Measurements from ENCODE around the gene RUNX1.

The RUNX1 gene

DNA sequence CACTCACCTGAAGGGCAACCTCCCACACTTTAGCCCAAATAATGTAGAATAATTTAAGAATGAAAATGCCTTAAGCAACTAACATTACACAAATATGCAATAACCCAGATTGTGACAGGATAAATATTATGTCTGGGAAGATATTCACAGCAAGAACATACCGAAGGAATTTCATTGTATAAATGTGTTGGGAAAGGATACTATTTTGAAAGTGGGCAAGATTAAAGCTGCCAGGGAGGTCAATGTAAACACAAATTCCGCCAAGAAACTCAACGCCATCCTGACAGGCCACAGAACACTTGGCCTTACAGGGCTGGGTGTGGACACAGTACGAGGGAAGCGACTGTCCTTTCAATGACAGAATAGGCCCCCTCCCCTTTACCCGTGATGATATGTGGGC, 173.3 kb downstream of the RUNX1 start:
- FAIRE-seq (no peak), DNase-seq (ENCODE audit: insufficient read length, low spot score) (no peak)
- TF ChIP-seq POLR2A (IDR thresholded peaks at IDR 0.05; ENCODE audit: low read depth, low read length) = no peak

DNA sequence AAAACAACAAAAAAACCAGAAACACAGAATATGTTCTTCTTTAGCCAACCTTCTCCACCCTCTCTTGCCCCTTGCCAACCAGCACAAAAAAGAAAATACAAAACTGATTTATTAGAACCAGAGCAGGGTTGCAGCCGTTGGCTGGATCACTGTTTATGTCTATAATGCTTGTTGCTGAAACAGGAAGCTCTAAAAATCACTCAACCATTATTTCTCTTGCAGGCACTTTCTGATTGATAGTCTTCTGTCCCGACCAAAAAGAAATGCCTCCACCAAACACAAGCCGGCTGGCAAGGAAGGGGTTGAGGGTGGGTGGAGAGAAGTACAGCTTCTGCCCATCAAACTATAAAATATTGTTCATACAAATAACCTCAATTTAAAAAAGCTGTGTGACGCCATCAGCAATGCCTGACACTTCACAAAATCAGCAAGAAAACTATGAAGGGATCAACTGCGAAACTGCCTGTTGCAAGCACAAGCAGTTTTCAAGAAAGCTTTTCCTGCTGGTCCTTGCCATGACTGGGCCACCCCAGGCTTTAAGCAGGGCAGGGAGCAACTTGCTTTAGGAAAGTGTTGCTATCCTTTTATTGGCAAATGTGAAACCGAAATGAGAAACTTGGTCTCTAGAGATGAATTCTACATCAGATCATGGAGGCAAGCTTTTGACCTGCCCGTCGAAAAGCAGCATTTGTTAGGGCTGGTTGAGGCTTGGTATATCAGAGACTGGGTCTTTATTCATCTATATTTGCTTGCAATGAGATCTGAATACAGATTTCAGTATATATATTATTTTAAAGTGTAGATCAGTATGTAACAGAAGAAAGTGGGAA, 174.2 kb downstream of the RUNX1 start:
- no peak for TF ChIP-seq POLR2A (IDR thresholded peaks at IDR 0.05; ENCODE audit: low read depth, low read length)
- DNase-seq (ENCODE audit: insufficient read length, low spot score) (no peak), FAIRE-seq (no peak)

DNA sequence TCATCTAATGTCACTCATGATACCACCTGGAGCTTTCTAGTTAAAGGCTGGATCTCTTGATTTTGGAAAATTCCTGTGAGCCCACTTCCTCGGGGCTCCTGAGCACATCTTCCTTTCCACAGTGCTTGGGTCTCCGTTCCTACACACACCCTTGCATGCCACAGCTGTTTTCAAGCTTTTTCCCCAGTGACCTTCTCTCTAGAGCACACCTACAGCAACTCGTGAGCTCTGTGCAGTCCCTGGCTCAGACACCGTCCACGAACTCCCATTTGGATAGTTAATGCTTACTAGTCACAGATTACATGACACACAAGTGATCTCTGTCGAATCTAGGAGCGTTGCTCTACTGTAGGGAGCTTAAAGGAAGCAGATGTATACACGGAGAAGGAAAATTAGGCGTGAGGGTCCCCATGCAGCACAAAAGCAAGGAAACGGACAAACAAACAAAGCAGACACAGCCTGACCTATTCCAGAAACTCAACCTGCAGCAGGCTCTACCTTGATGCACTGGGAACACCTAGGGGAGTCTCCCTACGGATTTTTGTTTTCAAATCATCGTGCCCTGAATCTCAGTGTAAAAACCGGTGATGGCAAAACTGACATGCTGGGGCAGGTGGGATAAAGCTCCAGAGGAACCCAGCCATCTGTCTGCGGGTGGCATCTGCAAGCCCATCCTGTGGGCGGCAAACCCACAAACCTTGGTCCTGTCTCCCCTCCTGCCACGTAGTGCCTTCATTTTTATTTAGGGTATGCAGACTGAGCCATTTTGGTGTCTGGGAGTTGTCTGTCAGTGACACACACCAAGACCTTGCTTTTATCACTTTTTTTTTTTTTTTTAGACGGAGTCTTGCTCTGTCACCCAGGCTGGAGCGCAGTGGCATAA, 177.8 kb downstream of the RUNX1 start:
- DNase-seq (ENCODE audit: insufficient read length, low spot score) = no peak
- FAIRE-seq = no peak
- TF ChIP-seq POLR2A (IDR thresholded peaks at IDR 0.05; ENCODE audit: low read depth, low read length) = no peak

DNA sequence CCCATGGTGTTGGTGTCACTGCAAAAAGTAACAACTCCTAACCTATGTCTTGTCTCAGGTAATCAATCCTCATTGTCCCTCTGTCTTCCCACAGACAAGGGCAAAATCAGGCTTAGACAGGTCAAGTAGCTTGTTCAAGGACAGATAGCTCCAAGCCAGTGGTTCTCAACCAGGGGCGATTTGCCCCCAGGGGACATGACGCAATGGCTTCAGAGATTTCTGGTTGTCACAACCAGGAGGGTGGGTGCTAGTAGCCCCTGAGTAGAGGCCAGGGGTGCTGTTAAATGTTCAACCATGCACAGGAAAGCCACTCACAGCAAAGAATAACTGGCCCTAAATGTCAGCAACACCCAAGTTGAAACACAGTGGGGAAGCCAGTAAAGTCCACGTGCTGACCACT, 178.9 kb downstream of the RUNX1 start:
- FAIRE-seq = no peak
- DNase-seq (ENCODE audit: insufficient read length, low spot score) = no peak

DNA sequence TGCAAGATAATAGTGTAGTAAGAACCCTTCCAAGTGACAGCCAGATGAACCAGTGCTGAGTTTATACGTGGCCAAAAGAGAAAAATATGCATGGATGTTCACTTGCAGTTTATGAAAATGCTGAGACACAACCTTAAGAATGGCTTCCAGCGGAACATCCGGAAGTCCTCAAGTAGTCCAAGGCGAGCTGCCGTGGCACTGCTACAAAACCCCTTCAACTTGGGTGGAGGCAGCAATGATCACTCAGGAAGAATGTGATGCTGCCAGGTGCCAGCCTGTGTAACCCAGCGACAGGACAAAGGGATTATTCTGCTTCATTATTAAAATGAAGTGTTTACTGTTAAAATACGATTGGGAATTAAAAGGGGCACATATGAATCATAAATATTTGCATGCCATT, 179.6 kb downstream of the RUNX1 start:
- DNase-seq (ENCODE audit: insufficient read length, low spot score) (no peak), FAIRE-seq (no peak)
- no peak for TF ChIP-seq POLR2A (IDR thresholded peaks at IDR 0.05; ENCODE audit: low read depth, low read length)

More for the DNA sequence above, 178.9 kb downstream of the RUNX1 start:
- no peak for TF ChIP-seq POLR2A (IDR thresholded peaks at IDR 0.05; ENCODE audit: low read depth, low read length)

DNA sequence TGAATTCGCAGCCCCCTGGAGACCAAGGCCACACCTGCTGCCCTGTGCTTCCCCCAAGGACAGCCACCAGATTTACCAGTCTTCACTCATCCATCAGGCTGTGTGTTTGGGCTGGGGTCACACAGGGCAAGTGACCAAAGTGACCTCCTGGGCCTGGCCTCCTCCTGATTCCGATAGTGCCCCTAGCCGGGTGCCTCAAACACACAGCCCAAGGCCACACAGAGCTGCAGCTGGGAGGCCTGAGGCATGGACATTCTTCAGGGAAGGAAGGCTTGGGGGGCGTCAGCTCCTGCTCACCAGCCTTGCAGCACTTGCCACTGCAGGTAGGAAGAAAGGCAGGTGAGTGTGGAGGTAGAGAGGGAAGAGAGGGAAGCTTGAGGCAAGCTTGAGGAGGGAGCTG, 181.3 kb downstream of the RUNX1 start:
- no peak for DNase-seq (ENCODE audit: insufficient read length, low spot score)
- no peak for TF ChIP-seq POLR2A (IDR thresholded peaks at IDR 0.05; ENCODE audit: low read depth, low read length)
- FAIRE-seq = no peak

DNA sequence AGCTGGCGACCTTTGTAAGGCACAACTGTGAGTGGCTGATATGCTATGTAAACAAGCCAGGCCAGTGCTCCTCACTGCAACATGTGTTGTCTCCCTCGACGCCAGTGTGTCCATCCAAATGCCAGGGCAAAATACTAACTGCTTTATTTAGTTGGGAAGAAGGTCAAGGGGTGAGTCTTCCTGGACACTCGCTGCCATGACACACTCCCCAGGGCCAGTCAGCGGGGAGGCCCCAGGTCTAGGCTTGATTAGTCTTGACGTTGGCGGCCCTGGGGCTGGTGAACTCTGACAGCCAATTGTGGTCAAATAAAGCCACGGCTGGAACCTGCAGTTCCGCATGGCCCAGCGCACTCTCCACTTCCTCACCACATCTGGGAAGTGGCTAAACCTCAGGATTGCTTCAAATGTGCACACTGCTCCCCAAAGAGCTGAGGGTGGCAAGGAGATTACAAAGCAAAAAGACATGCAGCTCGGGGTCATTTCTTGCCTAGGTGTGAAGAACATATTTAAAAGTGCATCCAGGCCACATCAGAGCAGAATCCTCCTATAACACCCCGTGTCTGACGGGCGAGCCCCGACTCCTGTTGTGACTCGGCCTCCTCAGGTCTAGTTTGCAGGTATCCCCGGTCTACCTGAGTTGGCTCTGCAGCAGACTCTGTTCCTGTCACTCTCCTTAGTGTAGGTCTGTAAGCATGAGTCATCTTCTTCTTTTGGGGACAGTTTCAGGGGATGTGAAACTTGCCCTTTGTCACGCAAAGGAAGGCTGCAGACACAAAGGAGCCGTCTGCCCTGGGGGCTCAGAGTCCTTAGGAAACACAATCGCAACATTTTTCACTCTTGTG, 183.5 kb downstream of the RUNX1 start:
- FAIRE-seq = no peak
- no peak for DNase-seq (ENCODE audit: insufficient read length, low spot score)
- no peak for TF ChIP-seq POLR2A (IDR thresholded peaks at IDR 0.05; ENCODE audit: low read depth, low read length)

DNA sequence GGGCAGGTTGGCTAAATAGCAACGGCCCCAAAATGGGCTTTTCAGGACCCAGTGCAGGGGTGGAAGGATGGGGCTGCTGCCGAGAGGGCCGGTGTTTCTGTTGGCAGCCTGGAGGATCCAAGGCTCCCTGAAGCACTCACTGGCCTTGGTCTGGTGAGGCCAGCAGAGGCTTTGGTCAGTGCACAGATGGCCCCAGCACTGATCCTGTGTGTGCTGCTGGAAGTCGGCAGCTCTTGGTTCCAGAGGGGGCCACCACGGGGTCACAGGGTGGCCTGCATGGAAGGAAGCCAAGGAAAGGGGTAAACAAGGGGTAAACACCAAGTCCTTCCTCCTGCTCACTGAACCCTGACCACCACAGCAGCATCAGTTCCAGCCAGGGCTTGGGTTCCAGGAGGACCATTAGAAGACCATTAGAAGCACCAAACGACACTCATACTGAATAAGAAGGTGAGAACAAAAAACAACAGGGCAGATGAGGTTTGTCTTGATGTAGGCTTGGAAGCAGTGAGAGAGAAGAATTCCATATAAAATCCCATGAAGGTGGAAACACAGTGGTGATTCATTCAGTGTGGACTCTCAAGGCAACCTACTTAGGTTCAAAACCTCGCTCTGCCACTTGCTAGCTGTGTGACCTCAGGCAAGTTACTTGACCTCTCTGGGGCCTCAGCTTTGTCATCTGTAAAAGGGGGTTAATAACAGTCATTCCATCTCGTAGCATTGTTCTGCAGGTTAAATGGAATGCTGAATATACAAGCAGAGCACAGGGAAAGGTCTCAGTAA, 184.5 kb downstream of the RUNX1 start:
- no peak for DNase-seq (ENCODE audit: insufficient read length, low spot score)
- no peak for TF ChIP-seq POLR2A (IDR thresholded peaks at IDR 0.05; ENCODE audit: low read depth, low read length)
- FAIRE-seq = no peak

DNA sequence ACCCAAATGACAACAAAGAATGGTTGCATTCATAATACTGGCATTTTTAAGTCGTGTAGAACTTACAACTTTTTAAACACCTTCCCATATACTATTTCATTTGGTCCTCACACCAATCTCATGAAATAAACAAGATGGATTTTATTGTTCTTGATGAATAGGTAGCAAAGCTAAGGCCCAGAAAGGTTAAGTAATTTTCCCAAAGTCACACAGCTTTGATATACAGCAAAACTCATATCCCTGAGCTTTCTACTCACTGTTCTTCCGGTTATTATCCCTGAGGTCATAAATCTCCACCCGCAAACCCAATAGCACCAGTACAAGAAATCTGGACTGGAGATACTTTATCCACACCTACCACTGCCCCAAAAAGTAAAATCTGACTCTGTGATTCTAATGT, 186.2 kb downstream of the RUNX1 start:
- no peak for FAIRE-seq
- no peak for DNase-seq (ENCODE audit: insufficient read length, low spot score)
- no peak for TF ChIP-seq POLR2A (IDR thresholded peaks at IDR 0.05; ENCODE audit: low read depth, low read length)

DNA sequence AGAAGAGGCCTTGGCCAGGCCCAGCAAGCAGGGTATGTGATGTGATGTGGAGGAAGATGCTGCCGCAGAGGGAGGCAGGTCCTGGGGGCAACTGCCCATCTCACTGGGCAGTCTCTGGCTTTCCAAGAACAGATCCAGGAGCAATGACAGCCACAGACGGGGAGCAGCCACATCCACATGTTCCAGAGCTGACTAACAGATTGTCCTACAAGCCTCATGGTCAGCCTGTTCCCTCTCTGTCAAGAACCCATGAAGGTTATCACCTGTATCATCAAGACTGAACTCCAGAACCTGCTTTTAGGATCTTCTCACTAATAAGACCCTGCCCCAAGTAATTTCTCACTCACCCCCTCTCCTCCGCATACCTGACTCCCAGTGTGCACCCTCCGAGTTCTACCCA, 187.8 kb downstream of the RUNX1 start:
- TF ChIP-seq POLR2A (IDR thresholded peaks at IDR 0.05; ENCODE audit: low read depth, low read length) = no peak
- no peak for FAIRE-seq
- DNase-seq (ENCODE audit: insufficient read length, low spot score) = no peak

DNA sequence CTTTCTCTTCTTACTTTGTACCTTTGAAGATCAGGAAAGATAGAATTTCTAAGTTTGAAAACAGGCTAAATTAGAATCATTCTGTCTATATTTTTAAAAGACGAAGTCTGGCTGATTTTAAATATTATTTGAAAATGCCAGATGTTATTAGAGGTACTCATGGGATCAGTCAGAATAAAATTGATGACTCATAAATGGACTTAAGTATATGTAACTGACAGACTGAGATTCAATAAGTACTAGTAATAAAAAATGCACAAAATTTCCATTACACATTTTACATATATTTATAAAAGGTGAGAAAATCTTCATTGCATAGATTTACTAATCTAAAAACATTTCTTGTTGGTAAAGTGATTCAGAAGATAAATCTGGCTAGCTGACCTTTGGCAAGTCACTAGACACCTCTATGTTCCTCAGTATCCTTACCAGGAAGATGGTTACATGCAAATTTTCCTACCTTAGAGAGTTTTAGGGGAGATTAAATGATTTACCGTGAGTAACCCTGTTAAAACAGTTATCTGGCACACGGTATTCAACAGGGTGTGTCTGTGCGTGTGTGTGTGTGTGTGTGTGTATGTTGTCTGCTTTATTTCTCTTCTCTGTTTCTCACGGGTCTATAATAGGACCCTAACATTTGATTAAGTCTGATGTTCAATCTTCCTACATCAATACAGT, 189.0 kb downstream of the RUNX1 start:
- DNase-seq (ENCODE audit: insufficient read length, low spot score) (no peak), FAIRE-seq (no peak)
- no peak for TF ChIP-seq POLR2A (IDR thresholded peaks at IDR 0.05; ENCODE audit: low read depth, low read length)

DNA sequence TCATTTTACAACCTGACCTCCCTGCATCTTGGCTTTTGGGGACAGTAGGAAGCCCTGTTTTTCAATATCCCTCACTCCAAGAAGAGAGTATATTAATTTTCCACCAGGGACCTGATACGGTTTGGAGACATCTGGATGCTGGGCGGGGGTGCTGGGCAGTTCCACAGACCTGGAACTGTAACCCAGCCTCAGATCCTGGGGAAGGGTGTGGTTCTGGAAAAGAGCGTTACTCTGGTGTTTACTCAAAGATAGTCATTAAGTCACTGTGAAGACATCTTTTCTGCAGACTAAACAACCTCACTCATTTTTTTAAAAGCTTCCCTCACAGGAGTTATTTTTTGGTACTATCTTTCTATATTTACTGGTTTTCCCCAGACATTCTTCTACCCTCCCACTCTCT, 190.5 kb downstream of the RUNX1 start:
- no peak for TF ChIP-seq POLR2A (IDR thresholded peaks at IDR 0.05; ENCODE audit: low read depth, low read length)
- FAIRE-seq = no peak
- DNase-seq (ENCODE audit: insufficient read length, low spot score) = no peak

DNA sequence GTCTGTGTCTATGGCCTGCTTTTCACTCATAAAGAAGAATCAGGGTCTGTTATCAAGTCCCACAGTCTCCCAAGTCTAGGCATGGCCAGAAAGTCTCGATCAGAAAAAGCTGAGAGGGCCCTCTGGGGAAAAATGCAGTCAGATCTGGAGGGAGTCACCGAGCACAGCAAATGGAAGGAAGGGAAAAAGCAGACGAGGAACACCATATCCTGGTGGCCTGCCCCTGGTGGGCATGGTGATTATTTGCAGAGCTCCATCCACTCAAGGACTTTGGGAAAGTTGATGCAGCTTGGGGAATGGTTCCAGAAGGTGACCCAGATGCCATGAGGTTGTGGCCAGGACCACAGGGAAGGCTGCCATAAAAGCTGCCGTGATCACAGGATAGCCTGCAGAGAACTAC, 191.2 kb downstream of the RUNX1 start:
- FAIRE-seq (no peak), DNase-seq (ENCODE audit: insufficient read length, low spot score) (no peak)
- TF ChIP-seq POLR2A (IDR thresholded peaks at IDR 0.05; ENCODE audit: low read depth, low read length) = no peak
